NT2/D1 (cell line): Measurements from ENCODE around the gene INSRR.

ENCODE experiments used
- DNase-seq: peaks from one replicate; pipeline ENCODE4 v3.0.0-alpha.2; 2011; ENCODE audit warnings: low read depth, low spot score
- H3K27me3 ChIP-seq: 2 replicates; pipeline ENCODE4 v1.6.0; 2011; ENCODE audit warnings: mild to moderate bottlenecking; ENCODE audit not compliant: insufficient read length, insufficient read depth
- H3K36me3 ChIP-seq: 2 replicates; pipeline ENCODE4 v1.6.1; 2011; ENCODE audit warnings: mild to moderate bottlenecking, low read length, mixed read lengths; ENCODE audit not compliant: insufficient read depth, insufficient read length
- H3K4me1 ChIP-seq: 2 replicates; pipeline ENCODE4 v1.5.1; 2011; ENCODE audit not compliant: insufficient read depth, insufficient read length
- H3K4me3 ChIP-seq: 2 replicates; pipeline ENCODE4 v1.5.1; 2011; ENCODE audit warnings: low read depth; ENCODE audit not compliant: insufficient read length
- H3K9ac ChIP-seq: 2 replicates; pipeline ENCODE4 v1.6.0; 2011; ENCODE audit warnings: low read depth; ENCODE audit not compliant: insufficient read length
- H3K9me3 ChIP-seq: 2 replicates; pipeline ENCODE4 v1.5.1; 2011; ENCODE audit warnings: mild to moderate bottlenecking, low read length; ENCODE audit not compliant: insufficient read depth
- SUZ12 ChIP-seq: IDR thresholded peaks from 2 replicates; pipeline ENCODE4 v1.6.1; 2011; ENCODE audit not compliant: insufficient read length, insufficient read depth; ENCODE audit errors: extremely low read depth
- YY1 ChIP-seq: IDR thresholded peaks from 2 replicates; pipeline ENCODE4 v1.6.1; 2011; ENCODE audit not compliant: insufficient read length, insufficient read depth
- ZNF274 ChIP-seq: IDR thresholded peaks from 2 replicates; pipeline ENCODE4 v1.6.1; 2011; ENCODE audit warnings: mild to moderate bottlenecking, low read depth, low read length

Gene INSRR

DNA sequence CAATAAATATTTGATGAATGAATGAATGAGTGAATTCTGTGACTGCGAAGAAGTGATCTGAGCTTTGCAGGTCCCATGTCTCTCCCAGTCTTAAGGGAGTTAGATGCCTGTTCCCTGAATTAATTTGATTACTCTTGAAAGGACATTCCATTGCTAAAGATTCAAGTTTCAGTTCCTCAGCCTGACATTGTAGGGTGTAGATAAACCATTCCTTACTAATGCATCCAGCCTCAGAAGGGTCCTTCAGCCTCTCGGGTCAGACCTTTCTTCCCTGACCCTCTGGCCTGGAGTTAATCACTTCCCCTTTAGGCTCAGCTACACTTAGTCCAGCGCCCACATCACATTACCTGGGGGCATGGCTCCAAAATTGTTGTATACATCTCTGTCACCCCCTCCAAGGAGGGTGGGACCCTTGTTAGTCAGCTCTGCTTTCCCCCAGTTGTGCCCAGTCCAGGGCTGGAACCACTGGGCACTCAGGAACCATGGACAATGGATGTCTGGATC lies 2.6 kb downstream of the INSRR start:
- no peak overlapping the region for H3K9ac ChIP-seq
- no peaks in the 10 kb centered on the region for H3K9me3 ChIP-seq
- TF ChIP-seq ZNF274 (no peak), YY1 (no peak), SUZ12 (no peak)
- peaks cover 26% of the 10 kb centered on the region for H3K4me1 ChIP-seq
- H3K27me3 ChIP-seq: peaks cover 60% of the 10 kb centered on the region
- no peaks in the 10 kb centered on the region for H3K36me3 ChIP-seq
- H3K4me3 ChIP-seq: no peak overlapping the region
- DNase-seq: no peak

DNA sequence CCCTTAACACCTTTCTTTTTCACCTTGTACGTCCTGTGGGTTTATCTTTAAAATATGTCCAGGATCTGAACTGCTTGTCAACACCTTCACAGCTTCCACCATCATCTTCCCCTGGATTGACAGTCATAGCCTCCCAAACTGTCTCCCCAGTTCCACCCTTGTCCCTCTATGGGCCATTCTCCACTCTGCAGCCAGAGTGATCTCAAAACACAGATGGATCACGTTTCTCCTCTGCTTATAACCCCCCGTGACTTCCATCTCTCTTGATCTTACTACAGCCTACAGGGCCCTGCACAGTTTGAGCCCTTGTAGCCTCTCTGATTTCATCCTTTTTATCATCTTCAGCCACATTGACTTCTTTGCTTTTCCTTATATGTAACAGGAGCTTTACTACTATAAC lies 4.3 kb downstream of the INSRR start:
- no peak for TF ChIP-seq SUZ12
- TF ChIP-seq ZNF274: no peak
- no peak for TF ChIP-seq YY1
- Histone ChIP-seq H3K4me1 (peaks cover 23% of the 10 kb centered on the region), H3K4me3 (no peak overlapping the region), H3K27me3 (peaks cover 45% of the 10 kb centered on the region), H3K9me3 (no peaks in the 10 kb centered on the region), H3K9ac (no peak overlapping the region), H3K36me3 (no peaks in the 10 kb centered on the region)
- no peak for DNase-seq

DNA sequence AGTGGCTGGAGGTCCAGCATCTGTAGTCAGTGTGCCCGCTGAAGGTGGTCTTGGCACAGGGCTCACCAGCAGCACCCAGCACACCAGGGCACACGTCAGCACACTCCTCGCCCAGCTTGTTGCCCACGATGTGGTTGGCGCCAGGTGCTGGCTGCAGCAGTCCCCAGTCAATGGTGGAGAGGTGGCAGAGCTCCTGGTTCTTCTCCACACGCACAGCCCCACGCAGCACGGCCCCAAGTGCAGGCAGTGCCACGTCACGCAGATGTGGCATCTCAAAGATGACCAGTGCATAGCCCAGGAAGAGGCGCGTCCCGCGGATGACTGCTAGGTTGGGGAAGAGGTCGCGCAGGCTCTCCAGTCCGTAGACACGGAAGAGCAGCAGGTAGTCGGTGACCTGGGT lies 5.2 kb downstream of the INSRR start:
- Histone ChIP-seq H3K27me3 (peaks cover 37% of the 10 kb centered on the region), H3K4me1 (peaks cover 19% of the 10 kb centered on the region), H3K36me3 (no peaks in the 10 kb centered on the region)

DNA sequence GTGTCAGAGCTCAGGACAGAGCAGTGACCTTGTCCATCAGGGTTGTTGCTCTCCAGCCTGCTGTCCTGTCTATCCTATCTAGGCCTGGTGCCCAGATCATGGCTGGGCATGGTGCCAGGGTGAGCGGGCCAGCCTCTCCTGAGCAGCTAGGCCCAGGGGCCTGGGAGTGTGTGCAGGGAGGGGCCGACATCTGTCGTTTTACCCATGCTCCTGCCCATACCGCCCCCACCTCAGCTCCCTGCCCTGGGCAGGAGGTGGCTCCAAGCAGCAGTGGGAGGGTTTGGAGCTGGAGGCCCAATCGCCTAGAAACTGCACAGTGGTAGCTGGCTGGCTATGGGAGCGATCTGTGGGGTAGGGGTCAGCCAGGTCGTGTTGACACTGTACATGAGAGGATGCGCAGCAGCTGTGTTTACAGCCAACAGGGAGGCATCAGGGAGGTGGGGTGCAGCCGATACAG lies 6.5 kb downstream of the INSRR start:
- no peak for DNase-seq
- Histone ChIP-seq H3K4me1 (peaks cover 12% of the 10 kb centered on the region), H3K9ac (no peak overlapping the region), H3K4me3 (no peak overlapping the region), H3K36me3 (no peaks in the 10 kb centered on the region), H3K9me3 (no peaks in the 10 kb centered on the region), H3K27me3 (peaks cover 24% of the 10 kb centered on the region)
- no peak for TF ChIP-seq SUZ12
- no peak for TF ChIP-seq YY1
- no peak for TF ChIP-seq ZNF274

More for the DNA sequence above, 5.2 kb downstream of the INSRR start:
- Histone ChIP-seq H3K4me3 (no peak overlapping the region), H3K9me3 (no peaks in the 10 kb centered on the region), H3K9ac (no peak overlapping the region)
- DNase-seq: no peak
- TF ChIP-seq ZNF274 (no peak), YY1 (no peak), SUZ12 (no peak)

DNA sequence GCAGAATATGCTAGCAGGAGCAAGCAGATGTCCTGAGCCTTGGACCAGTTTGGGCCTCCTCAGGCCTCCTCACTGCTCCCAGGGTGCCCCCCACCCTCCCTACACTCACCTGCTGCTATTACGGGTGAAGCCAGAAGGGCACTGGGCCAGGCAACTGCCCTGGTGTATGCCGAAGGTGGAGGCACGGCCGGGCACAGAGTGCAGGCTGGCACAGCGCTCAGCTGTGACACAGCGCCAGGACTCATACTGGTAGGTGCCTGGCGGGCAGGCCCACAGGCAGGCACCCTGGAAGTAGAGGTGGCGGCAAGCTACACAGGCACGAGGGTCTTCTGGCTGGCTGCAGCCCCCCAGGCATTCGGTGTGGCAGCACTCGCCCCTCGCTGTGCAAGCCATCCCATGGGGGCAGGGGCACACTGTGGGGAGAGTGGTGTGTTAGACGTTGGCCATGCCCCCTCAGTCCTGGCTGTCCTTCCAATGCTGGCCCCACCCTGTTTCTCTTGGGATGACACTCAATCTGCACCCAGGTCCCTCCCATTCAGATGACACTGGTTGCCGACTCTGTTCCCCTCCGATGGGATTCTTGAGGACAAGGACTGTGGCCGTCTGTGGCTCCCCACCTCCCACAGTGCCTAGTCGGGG lies 7.0 kb downstream of the INSRR start:
- Histone ChIP-seq H3K27me3 (peaks cover 22% of the 10 kb centered on the region), H3K9ac (no peak overlapping the region), H3K36me3 (no peaks in the 10 kb centered on the region), H3K4me3 (no peak overlapping the region), H3K4me1 (peaks cover 12% of the 10 kb centered on the region), H3K9me3 (no peaks in the 10 kb centered on the region)
- no peak for DNase-seq
- TF ChIP-seq SUZ12 (no peak), YY1 (no peak), ZNF274 (no peak)

DNA sequence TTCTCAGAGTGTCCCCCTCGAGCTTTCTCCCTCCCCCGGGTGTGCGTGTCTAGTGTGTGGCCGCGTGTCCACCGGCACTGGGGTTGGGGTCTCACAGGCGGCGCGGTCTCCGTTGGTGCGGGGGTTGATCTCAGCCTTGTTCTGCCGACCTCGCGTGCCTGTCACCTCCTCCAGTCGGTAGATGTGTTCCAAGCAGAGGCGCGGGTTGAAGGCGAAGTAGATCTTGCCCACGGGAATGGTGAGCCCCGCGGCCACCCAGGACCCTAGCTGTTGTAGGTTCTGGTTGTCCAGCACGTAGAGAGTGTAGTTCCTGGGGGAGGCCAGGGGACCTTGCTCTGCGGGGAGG lies 9.8 kb downstream of the INSRR start:
- TF ChIP-seq SUZ12 (no peak), YY1 (no peak), ZNF274 (no peak)
- Histone ChIP-seq H3K9me3 (no peaks in the 10 kb centered on the region), H3K27me3 (peaks cover 10% of the 10 kb centered on the region), H3K4me1 (peaks cover 20% of the 10 kb centered on the region), H3K4me3 (no peak overlapping the region), H3K36me3 (no peaks in the 10 kb centered on the region), H3K9ac (no peak overlapping the region)
- no peak for DNase-seq

DNA sequence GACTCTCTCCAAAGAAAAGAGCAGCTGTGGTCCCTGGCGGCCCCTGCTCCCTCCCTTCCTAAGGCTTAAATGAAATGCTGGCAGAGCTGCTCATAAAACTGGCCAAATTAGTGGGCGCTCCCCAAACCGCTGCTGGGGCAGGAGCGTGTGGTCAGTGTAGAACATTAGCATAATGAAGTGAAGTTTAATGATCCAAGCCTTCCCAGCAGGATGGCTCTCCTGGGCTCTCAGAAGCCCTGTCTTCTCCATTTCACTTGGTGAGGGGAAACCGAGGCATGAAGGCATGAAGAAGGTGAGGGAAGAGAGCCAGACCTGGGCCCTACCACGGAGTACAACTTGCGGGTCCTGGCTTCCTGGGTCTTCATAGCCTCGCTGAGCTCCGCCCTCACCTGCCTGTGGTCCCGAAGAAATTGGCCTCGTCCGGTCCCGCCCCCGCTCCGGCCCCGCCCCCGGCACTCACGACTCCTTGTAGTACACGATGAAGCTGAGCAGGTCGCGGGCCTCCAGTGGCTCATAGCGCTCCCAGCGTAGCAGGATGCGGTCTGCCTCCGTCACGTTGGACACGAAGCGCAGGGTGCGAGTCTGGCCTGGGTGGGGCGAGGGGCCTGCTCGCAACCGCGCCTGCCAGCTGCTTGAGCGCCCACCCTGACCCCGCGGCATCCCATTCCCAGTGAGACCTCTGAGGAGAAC lies 10.3 kb downstream of the INSRR start:
- no peak for TF ChIP-seq SUZ12
- no peak for TF ChIP-seq YY1
- no peak for TF ChIP-seq ZNF274
- DNase-seq: no peak
- Histone ChIP-seq H3K4me3 (no peak overlapping the region), H3K9ac (no peak overlapping the region), H3K36me3 (no peaks in the 10 kb centered on the region), H3K27me3 (peaks cover 5% of the 10 kb centered on the region), H3K4me1 (peaks cover 22% of the 10 kb centered on the region), H3K9me3 (no peaks in the 10 kb centered on the region)
